ENCODE results near the gene ARNT2.

The ARNT2 gene

DNA sequence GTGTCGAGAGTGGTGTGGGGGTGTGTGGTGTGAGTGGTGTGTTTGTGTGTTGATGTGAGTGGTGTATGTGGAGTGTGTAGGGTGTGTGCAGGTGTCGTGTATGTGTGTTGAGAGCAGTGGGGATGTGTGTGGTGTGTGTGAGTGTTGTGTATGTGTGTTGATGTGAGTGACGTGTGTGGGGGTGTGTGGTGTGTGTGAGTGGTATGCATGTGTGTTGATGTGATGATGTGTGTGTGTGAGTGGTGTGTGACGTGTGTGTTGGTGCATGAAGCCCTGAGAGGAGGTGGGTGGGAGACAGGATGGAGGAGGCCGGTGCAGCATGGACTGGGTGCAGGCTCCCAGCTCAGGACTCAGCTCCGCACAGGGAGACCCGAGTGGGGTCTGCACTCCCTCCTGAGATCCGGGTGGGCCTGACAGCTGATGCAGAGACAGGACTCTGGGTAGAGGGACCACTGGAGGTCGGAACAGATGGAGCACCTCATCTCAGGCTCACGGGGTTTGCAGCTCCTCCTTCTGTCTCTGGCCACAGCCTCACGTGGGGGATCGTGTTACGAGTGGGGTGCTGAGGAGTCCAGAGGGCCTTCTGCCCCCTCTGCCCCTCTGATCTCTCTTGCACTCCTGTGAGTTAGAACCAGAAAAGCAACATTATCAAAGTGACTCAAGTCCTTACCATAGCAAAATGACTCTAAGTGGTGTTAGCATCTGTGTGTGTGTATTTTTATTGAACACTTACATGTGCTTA is 41.3 kb downstream of the ARNT2 start:
- no peak for DNase-seq

DNA sequence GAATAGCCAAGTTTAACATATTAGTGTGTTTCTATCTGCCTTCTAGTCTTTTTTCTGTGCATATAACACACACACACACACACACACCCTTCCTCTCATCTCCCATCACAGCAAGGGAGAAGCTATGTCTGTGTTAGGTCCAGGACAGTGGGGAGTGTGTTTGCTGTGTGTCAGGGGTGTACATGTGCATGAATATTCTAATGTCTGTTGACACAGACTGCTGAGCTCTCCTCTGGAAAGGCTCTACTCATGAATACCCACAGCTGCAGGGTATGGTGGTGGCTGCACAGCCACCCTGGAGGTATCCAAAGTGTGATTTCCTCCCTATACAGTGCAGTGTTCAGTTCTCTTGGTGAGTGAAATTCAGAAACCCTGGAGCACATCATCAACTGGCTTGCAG is 42.9 kb downstream of the ARNT2 start:
- DNase-seq = no peak

DNA sequence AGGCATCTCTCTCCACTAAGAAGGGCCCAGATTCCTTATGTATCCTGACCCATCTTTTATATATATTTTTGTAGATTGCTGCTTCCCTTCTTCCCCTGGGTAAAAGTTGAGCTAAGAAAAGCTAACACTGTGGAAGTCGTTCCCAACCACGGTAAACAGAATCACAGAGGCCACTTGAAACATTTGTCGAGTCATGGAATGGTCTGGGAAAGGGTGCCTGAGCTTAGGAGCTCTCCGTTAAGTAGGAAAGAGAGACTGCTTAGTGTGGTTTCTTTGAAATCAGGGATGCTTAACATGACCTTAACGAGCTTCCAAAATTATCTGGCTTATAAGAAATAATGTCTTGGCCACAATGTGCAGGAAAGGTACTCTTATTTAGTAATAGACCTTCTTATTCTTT is 45.6 kb downstream of the ARNT2 start:
- no peak for DNase-seq

DNA sequence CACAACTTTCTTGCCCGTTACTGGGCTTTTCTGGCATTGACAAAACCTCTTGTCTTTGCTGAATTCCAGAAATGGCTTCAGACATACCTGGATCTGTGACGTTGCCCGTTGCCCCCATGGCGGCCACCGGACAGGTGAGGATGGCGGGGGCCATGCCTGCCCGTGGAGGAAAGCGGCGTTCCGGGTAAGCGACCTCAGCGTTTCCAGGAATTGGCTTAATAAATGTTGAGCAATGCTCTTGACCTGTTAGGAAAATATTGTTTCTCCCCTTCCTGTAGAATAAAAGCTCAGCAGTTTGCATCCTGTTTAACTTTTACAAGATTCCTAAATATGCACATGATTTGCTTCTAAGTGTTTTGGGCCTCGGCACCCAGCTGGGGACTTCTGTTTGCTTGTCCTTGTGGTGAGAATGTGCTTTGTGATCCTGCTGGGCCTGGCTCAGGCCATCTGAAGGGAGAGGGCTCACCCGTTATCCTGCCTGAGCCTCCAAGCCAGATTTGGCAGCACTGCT is 46.7 kb downstream of the ARNT2 start:
- no peak for DNase-seq

DNA sequence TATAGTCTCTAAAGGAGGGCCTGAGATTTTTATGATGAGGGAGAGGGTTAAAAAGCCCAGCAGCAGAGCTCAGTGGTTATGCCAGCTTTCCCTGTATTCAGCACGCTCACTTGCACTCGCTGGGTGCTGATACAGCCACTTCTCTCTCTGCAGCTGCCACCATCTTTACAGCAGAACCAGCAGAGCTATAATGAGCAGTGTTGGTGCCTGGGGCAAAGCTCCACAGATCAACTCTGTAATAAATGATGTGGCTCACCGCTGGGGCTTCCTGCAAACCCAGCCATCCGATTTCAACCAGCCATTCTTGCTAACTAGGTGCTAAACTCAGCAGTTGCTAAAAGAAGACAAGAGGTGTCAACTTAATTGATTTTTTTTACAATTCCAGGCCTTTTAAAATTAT is 48.0 kb downstream of the ARNT2 start:
- no peak for DNase-seq

DNA sequence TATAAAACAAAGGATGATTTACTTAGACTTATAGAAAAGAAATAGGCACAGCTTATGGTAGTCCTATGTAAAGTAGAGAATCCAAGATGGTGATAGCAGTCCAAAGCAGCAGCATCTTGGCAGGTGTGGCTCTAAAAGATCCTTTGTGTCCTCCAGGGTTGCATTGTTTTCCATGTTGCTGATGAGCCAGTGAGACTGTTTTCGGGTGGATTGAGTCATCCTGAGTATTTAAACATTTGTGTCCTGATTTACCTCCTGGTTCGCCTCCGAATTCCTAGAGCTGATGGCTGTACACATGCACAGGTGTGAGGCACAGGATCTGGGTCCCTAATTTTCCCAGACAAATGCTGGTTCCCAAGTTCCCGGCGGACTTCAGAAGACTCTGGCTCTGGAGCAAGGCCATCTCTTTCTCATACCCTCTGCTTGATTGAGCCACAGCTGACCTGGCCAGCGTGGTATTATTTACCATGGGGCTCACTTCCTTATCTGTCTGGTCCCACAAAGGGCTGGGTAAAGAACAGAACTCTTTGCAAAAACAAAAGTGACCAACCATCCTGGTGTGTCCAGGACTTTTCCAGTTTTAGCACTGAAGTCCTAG is 51.0 kb downstream of the ARNT2 start:
- no peak for DNase-seq

DNA sequence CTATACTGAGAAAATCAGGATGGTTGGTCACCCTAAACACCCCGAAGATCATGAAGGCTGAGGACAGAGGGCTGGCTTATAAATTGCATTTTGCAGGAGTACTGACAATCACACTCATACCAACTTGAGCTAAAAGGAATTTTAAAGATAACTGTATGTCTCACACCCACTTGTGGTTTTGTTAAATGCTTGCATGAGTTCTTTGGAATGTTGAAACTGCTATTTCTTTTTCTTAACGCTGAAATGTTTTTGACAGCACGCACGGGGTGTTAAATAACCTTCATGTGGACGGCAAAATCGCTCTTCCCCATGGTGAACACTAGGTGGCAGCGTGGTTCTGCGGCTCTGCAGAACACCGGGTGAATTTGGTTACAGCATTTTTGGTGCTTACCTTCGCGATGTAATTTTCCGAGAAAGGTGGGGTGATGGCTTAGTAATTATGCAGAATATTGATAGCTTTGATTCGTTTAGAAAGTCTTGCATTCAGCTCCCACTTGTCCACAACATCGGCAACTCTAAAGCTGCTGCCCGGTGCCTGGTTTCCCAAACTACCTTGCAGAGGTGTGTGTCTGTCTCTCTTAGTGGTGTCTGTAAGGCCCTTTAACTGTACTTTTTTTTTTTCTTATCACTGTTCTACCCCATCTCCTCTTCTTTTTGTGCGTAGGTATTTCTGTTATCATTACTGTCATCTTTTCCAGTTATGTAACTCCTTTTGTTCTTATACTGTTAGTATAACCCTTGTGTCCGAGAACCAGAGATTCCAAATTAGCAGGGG is 51.7 kb downstream of the ARNT2 start:
- DNase-seq = no peak

DNA sequence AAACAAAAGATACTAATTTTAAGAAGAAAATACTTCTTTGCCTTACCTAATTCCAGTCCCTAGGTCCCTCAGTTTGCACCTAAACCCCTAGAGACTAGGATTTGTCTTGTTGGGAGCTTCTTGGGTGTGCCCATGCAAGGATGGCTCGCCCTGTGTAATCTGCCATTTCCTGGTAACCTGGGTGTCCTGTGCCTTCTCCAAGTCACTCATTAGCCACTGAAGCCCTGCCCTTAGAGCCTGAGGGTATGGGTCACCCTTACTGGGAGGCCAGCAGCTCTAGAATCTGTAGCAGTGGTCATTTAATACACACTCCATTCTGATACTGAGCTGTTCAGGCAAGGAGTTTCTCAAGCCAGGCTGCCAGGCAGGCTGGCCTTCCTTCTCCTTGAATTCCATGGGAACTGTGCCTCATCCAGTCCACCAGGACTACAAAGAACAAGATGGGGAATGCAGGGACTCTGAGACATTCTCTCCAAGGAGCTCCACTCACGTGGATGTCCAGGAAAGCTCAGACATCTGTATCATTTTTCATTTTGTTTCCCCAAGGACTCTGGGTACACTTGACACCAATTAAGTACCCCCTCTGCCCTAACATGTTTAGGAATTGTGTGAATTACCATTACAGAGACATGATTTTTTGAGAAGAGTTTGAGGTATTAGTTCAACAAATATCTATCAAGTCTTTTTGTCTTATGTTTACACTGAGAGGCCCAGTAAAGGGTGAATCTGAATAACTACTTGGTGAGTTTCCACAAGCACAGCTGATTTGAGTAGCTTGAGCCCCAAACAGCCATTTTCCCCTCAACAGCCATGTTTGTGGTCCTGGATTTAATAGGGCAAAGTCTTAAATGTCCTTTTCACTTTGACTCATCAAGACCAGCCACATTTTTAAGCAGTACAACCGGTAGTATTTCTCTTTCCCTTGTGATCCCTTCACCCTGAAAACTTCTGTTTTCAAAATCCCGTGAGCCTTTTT is 52.6 kb downstream of the ARNT2 start:
- no peak for DNase-seq

DNA sequence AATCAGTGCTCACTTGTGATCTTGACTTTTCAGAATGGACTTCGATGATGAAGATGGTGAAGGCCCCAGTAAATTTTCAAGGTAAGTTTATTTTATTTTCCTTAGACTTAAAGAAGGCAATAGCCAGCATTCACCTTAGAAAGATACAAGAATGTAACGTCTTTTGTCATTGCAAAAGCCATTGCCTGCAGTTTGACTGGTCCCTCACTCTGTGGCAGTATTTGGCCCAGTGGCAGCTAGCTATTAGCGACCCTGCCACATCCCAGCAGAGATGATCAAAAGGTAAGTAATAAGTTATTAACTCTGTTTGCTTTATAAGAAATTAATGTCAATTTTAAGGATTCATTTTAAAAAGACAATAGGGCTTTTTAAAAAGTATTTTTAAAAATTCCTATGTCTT is 53.7 kb downstream of the ARNT2 start:
- DNase-seq = no peak

DNA sequence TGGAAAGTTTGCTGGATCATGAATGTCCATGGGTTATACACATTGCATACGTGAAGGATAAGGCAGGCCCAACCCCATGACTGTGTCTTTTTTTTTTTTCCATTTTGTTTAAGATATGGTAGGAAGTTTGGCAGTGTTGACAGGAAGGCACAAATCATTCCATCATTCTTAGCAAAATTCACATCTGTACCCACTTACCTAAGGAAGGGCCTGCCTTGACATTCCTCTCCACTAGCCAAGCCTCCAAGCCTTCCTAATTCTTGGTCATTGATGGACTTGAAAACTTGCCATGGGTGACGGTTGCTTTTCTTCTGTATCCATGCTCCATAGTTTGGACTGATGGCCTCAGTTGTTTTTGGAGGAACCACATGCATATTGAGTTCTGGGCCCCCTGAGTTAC is 54.4 kb downstream of the ARNT2 start:
- no peak for DNase-seq

DNA sequence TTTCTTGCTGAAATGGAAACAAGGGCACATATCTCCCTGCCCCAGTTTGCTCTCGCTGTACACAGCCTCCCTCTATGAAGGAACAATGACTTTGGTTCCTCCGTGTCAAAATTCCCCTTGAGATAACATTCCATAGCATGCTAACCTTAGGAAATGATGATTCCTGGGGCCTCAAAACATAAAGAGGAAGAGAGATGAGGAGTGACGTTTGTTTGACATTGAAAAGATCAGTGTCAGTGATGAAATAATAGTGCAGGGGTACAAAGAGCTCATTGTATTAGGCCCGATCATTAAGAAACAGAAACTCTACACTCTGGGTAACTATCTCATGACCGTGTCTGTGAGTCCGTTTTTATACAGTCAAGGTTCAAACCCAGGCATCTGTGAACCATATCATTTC is 55.2 kb downstream of the ARNT2 start:
- DNase-seq = no peak

DNA sequence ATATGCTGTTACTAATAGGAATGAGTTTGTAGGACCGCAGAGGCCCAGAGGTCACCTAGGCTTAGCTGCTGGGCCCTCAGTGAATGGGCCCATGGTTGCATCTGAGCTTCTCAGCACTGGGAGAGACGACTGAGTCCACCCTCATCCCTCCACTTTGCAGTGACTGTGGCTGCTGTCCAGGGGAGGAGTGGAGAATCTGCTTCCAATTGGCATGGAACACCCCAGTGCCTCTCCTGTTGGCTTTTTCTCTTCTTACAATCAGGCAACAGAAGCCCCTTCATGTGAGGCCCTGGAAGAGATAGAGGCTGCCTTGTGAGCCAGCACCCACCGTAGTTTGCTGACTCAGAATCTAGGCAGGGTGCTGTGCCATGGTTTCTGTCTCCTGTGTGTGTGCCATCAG is 55.6 kb downstream of the ARNT2 start:
- DNase-seq = no peak

DNA sequence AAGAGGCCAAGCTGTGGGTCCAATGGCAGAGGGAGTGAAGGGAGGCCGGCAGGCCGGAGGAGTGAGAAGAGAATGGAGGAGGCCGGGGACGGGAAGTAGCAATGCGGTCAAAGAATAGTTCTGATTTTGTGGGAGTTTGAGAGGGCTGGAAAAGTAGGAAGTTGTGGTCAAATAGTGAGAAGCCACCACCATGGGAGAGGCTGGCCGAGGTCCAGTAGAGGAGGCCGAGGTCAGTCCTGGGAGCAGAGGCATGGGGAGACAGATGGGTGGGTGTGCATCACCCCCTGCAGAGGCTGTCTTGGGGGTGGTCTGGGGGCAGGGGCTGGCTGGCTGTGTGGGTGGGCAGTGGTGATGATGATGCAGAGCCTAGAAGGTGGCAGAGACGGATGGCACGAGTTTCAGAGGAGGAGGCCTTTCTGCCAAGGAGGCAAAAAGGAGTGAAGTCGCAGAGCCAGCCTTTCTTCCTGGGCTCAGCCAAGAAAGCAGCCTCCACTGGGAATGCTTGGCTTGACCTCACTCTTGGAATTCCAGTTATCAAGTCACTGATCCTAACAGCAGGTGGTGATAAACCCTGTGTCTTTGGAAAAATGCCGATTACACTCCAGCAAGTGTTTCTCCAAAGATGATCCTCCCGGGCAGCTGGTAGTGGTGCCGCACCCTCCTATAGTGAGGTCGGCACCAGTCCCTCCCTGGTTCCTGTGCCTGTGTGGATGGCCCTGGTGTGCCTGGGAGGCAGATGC is 57.3 kb downstream of the ARNT2 start:
- DNase-seq = no peak

DNA sequence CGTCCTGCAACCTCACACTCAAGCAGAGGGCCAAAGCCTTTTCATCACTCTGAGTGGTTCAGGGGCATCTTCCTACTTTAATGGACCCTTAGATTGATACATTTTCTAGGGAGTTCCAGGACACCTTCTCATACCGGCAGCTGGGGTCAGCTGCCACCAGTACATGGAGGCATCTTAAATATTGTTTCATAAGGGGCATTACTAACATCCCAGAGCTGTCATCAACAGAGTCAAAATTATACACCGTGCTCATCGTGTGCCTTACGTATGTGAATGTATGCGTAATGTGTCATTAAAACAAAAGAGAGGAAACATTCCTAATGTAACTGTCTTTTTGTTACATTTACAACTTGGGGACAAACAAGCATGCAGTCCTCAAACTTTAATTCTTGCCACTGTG is 57.9 kb downstream of the ARNT2 start:
- no peak for DNase-seq

DNA sequence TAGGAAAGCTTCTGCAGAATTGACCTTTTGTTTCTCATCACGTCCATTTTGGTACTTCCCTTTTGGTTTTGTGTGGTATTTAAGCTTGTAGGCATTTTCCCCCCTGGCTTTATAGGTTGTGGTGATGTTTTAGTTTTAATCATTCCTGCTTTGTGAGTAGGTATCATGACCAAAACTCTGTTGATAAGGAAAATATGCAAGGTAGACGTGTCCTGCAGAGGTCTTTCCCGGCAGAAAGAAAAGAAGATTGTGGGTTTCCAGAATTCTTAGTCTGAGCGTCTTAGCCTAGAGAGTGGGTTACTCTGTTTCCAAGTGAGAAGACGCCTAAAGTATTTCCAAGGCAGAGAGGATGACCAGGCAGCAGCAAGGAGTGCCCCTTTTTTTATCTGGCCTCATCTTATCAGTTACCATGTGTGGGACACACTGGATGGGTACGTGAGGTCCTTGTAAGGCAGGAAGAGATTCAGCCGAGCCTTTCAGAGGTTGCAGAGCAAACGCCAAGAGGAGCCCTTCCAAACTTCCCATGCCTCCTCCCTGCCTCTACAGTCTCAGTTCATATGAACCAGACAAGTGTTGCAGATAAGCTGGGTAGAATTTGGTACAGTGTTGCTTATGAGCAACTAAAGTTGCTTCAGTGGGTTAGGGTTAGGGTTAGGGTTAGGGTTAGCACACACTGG is 58.8 kb downstream of the ARNT2 start:
- DNase-seq = no peak

DNA sequence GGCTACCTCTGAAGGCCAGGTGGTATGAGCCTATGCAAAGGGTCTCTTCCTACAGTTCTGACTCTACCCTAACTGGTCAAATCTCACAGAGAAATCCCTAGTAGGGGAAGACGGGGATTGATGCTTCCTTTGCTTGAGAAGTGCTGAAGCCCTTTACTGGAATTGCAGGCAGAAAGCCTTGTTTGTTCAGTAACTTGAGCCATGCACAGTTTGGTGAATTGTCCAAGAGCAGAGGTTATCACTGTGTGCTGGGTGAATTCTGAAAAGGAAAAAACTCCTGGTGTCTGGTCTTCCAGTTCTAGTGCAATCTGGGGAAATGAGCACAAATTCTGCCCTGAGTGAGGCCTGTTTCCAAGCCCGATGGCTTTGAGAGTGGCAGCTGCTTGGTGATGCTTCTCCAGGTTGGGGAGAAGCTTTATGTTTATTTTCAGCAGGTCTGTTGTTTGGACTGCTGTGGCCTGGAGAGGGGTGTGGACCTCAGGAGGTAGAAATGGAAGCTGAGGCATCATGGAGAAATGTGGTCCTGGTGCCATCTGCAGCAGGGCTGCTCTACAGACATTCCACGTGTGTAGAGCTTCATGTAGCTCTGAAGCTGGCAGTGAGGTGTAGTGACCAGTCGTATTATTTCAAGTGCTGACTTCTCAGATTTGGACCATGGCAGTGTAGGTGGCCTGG is 60.9 kb downstream of the ARNT2 start:
- DNase-seq = peak; percentile 11

DNA sequence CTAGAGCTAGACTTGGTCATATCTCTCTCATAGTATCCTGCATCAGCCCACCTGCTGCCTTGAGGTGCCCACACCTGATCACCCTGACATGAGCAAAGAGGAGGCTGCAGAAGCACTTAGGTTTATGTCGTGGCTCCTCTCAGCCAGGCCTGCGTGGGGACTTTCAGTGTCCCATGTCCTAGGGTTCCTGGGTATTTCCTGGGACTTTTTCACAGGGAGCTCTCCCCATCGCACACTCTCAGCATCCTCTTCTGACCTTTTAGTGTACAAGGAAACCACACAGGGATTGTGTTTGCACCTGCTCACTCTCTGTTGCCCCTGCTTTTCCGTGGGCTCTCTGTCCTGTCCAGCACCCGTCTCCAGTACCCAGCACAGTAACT is 61.4 kb downstream of the ARNT2 start:
- no peak for DNase-seq

DNA sequence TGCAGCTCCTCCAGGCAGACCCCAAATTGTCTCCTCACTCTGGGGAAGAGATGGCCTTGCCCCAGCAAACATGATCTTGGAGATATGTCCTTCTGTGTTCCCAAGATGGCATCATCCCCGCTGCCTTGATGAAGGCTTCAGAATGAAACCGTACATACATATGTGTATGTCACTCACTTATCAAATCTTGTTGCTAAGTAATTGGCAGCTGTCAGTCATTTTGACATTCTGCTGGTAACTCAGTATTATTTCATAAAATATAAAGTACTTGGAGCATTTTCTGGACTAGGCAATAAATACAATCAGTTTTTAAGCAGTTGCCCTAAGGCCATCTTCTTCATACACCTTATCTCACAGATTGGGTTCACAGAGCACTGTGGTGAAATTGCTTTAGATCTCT is 62.4 kb downstream of the ARNT2 start:
- no peak for DNase-seq

DNA sequence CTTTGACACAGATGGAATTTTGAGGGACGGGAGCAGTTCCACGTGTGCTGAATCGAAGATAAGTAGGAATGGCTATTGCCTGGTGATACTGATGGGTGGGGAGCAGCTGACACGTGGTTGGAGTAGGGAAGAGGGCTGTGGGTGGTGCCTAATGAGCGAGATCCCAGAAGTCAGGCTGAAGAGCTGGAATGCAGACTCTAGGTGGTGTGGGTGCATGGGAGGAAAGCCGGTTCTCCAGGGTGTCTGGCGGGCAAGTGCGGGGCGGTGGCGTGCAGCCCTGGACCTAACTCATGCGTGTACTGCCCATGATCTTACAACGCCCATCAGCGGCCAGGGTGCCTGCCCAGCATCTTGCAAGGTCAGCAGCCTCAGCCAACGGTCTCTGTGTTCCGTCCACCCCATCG is 63.1 kb downstream of the ARNT2 start:
- DNase-seq = no peak

DNA sequence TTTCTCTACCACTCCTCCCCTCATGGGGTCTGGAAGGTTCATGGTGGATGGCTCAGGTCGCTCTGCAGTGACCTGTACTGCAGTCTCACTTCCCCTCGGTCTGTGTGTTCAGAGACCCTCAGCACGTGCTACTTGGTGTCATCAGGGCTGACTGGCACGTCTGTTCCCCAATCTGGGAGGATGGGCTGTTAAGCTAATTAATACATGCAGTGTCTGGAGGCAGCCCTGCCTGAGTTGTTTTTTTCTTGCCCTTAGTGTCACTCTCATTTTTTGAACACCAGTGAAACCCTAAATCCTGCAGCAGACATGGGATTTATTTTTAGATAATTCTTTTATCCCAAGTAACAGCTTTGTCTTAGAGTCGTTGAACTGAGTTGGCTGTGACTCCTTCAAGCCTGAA is 64.6 kb downstream of the ARNT2 start:
- no peak for DNase-seq

DNA sequence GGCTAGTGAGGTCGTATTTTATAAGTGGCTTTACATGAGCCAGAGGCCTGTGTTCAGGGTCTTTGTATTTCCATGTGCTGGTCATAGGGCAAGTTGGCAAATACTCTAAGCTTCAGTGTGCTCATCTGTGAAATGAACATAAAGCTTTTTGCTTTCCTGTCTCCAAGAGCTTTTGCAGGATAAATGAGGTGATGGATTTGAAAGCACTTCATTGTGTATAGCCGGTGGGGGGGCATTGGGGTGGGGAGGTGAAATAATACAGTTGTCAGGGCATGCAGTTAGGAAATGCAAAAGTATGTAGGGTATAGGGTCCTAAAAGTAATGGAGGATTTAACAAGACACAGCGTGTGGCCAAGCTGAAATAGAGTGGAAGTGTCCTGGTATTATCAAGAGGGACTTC is 67.7 kb downstream of the ARNT2 start:
- no peak for DNase-seq

Measured in DMS79 (cell line).